GM12878 (cell line): ENCODE results near the gene ITGAD. TPM values are rescaled to one million over a fixed set of nuclear protein-coding genes. Genes with fewer than 3 reads are reported as not detected.

Experiments used
- ATAC-seq: fragments of 200-7000 bp; cut with Tn5 transposase; 3 replicates; pipeline ENCODE4 v1.9.1; 2020; ENCODE audit warnings: mild to moderate bottlenecking, moderate library complexity
- BruUV-seq: library from RNA; stranded (reverse); fragments of 400-500 nt; replicated peaks from 2 replicates; lab custom pipeline; 2021; lab: Mats Ljungman, UMichigan
- CTCF ChIA-PET: fragments of 300-600 bp; sonication (Branson Sonifier 250); formaldehyde crosslinking; extraction: SDS; loops from one replicate; lab custom pipeline; 2021; ENCODE audit warnings: inconsistent platforms; lab: Yijun Ruan, JAX
- POLR2A ChIA-PET: fragments of 350-600 bp; formaldehyde crosslinking; extraction: SDS; loops from one replicate; lab custom pipeline; 2021; ENCODE audit warnings: inconsistent platforms; lab: Charles Lee
- RAD21 ChIA-PET: fragments of 300-600 bp; sonication (Branson Sonifier 250); formaldehyde crosslinking; loops from one replicate; lab custom pipeline; 2023; ENCODE audit warnings: antibody characterized with exemption; ENCODE audit not compliant: unreplicated experiment; lab: Charles Lee
- SMC1A ChIA-PET: fragments of 300-600 bp; sonication (Branson Sonifier 250); formaldehyde crosslinking; loops from one replicate; lab custom pipeline; 2023; ENCODE audit not compliant: unreplicated experiment, uncharacterized antibody; lab: Charles Lee
- DNase-seq: peaks from one replicate; pipeline ENCODE4 v3.0.0-alpha.2; 2011; ENCODE audit warnings: low read depth, low spot score
- FAIRE-seq: peaks from 3 replicates; lab custom pipeline; 2011; peaks lifted over from hg19 to GRCh38; lab: Jason Lieb, UNC
- H2AFZ ChIP-seq: 2 replicates; pipeline ENCODE4 v1.6.0; 2011; ENCODE audit warnings: low read depth, low read length, control low read depth; ENCODE audit not compliant: control insufficient read depth
- H3K27ac ChIP-seq: 2 replicates; pipeline ENCODE4 v1.5.1; 2011; ENCODE audit warnings: control low read depth; ENCODE audit not compliant: control insufficient read depth, insufficient read depth
- H3K27me3 ChIP-seq, 2 experiments: replicated peaks in 1 of 2; 2 replicates each; pipeline versions ENCODE4 v1.6.0 to v1.6.1; 2011; ENCODE audit warnings: low read length in 1 of 2; ENCODE audit not compliant: control insufficient read depth in 2 of 2, insufficient read depth in 2 of 2
- H3K36me3 ChIP-seq, 2 experiments: 2 replicates each; pipeline ENCODE4 v1.5.1; 2011; ENCODE audit warnings: low read length in 1 of 2; ENCODE audit not compliant: control insufficient read depth in 2 of 2, insufficient read depth in 2 of 2
- H3K4me1 ChIP-seq: 2 replicates; pipeline ENCODE4 v1.6.1; 2011; ENCODE audit warnings: mild to moderate bottlenecking, low read length, moderate library complexity, mixed read lengths; ENCODE audit not compliant: control insufficient read depth, insufficient read depth
- H3K4me2 ChIP-seq: 2 replicates; pipeline ENCODE4 v1.6.0; 2011; ENCODE audit warnings: control low read depth; ENCODE audit not compliant: control insufficient read depth, insufficient read depth
- H3K4me3 ChIP-seq: fragments of 200-600 bp; sonication (generic); 2 replicates; pipeline ENCODE4 v1.5.1; 2016
- H3K79me2 ChIP-seq: 2 replicates; pipeline ENCODE4 v1.6.0; 2011; ENCODE audit warnings: low read length; ENCODE audit not compliant: control insufficient read depth, insufficient read depth
- H3K9ac ChIP-seq: 2 replicates; pipeline ENCODE4 v1.8.0; 2011; ENCODE audit warnings: low read length, control low read depth, mixed read lengths; ENCODE audit not compliant: control insufficient read depth, insufficient read depth
- H3K9me3 ChIP-seq: replicated peaks from 3 replicates; pipeline ENCODE4 v1.5.1; 2011; ENCODE audit warnings: mild to moderate bottlenecking, low read length; ENCODE audit not compliant: control insufficient read depth, insufficient read depth
- H4K20me1 ChIP-seq: 2 replicates; pipeline ENCODE4 v1.6.0; 2011; ENCODE audit not compliant: control insufficient read depth, insufficient read depth
- BHLHE40 ChIP-seq, 2 experiments: fragments of 450-650 bp in 1 of 2; IDR thresholded peaks; 2 replicates each; pipeline ENCODE4 v1.6.1; 2011 to 2017; ENCODE audit warnings: low read depth in 2 of 2, borderline replicate concordance in 1 of 2, improper control_type of control experiment in 1 of 2, low read length in 1 of 2, mild to moderate bottlenecking in 1 of 2
- CREM ChIP-seq: IDR thresholded peaks from 2 replicates; pipeline ENCODE4 v1.6.1; 2014; ENCODE audit warnings: antibody characterized with exemption, low read depth
- GABPA ChIP-seq: IDR thresholded peaks from 2 replicates; pipeline ENCODE4 v1.6.1; 2014; ENCODE audit warnings: antibody characterized with exemption, low read depth, mild to moderate bottlenecking, inconsistent platforms
- WGBS: methylation state at CpG from one replicate; pipeline ENCODE4 v1.1.6; 2016; ENCODE audit warnings: low lambda C conversion rate; ENCODE audit not compliant: insufficient replicate concordance, insufficient coverage; ENCODE audit errors: missing lambda C conversion rate; 5-methylcytosine and 5-hydroxymethylcytosine counted together
- in situ Hi-C: fragments of 300-500 bp; cut with MboI; formaldehyde crosslinking; loops from 9 replicates; pipeline ENCODE4 v1.14.3; 2018; ENCODE audit warnings: mixed read lengths
- intact Hi-C: fragments of 100-400 bp; cut with micrococcal nuclease; formaldehyde crosslinking; loops from one replicate; pipeline ENCODE4 v1.14.2; 2022; ENCODE audit not compliant: unreplicated experiment
- polyA plus RNA-seq, 11 experiments: library from polyadenylated mRNA; depleted of rRNA in 4 of 11; unstranded in 6 of 11; stranded (reverse) in 5 of 11; fragments of >200 nt; fragmentation: Nextera tagmentation in 4 of 11; fragmentation: Illumina TruSeq in 1 of 11; extraction: Ambion mirVana in 4 of 11; extraction: Trizol in 1 of 11; gene quantifications; 1 replicate in 1 of 11; 2 replicates in 10 of 11; pipeline versions ENCODE4 v1.2.1 to v1.2.3, GENCODE V29; 2011 to 2016; ENCODE audit warnings: inconsistent platforms in 2 of 11, missing spikeins in 2 of 11, low read depth in 1 of 11
- total RNA-seq, 4 experiments: library from RNA; depleted of rRNA in 3 of 4; stranded (reverse); fragments of >200 nt in 3 of 4; fragmentation: Illumina TruSeq in 1 of 4; extraction: Trizol in 1 of 4; gene quantifications; 2 replicates each; pipeline versions ENCODE4 v1.2.1 to v1.2.3, GENCODE V29; 2013 to 2021

Gene ITGAD
- total and polyA plus RNA-seq, 10 of the 15 experiments (the other 5 are each of a cell fraction or from before 2014, with no cell fraction given): 0.29 to 4.0 (median 1.2) TPM

DNA sequence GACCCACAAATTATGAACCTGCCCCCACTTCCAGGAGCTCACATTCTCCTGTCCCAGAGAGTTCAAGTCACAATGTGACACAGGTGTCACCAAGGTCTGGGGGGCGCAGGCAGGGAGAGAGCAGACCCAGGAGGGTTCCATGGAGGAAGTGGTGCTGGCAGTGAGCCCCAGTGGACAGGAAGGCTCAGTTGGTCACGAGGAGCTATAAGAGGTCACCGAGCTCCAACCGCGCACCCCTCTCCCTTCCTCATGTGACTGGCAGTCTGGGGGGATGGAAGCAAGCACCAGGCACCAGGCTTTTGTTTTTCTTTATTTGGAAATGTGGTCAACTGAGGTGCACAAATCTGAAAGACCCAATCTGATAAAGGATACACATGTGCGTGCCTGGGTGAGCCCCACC is 2.5 kb downstream of the ITGAD start:
- peaks cover 4% of the 10 kb centered on the region for H3K4me1 ChIP-seq
- H3K9ac ChIP-seq: no peak overlapping the region
- no peaks in the 10 kb centered on the region for H4K20me1 ChIP-seq
- RAD21 ChIA-PET: interaction anchor here (0.6 to 1.3 kb wide), 3 partner anchors 12 to 47 kb away, joined by 3 to 5 read pairs (median 3); partner anchors contain the start of gene ZNF843
- H3K27ac ChIP-seq: no peak overlapping the region
- FAIRE-seq (no peak), DNase-seq (no peak), ATAC-seq (no peak)
- TF ChIP-seq BHLHE40 (IDR thresholded peaks at IDR 0.05; ENCODE audit: borderline replicate concordance in 1 of 2, low read depth in 2 of 2, low read length in 1 of 2) (peak in 1 of 2 experiments; percentile 25; a peak in 1 of 4 replicates), GABPA (no peak)
- in situ Hi-C loops (no loop called here), intact Hi-C loops (no loop called here)
- 48% methylated on average over 6 of the region's 6 CpGs for WGBS
- no peak overlapping the region for H3K4me2 ChIP-seq
- H3K27me3 ChIP-seq: no peaks in the 10 kb centered on the region
- SMC1A ChIA-PET: interaction anchor here (0.6 to 3.0 kb wide), 6 partner anchors 9 to 192 kb away, joined by 3 to 8 read pairs (median 3); no protein-coding TSS in a partner anchor
- H3K36me3 ChIP-seq: no peaks in the 10 kb centered on the region
- no TSS peak for BruUV-seq
- POLR2A ChIA-PET: interaction anchor here (0.8 to 1.6 kb wide), 3 partner anchors 10 to 44 kb away, joined by 3 to 4 read pairs (median 3); no protein-coding TSS in a partner anchor
- no peaks in the 10 kb centered on the region for H3K79me2 ChIP-seq
- H3K4me3 ChIP-seq: no peak overlapping the region
- peaks cover 3% of the 10 kb centered on the region; the same call in 1 of the 3 replicates for H3K9me3 ChIP-seq
- CTCF ChIA-PET: interaction anchor here (0.6 kb wide), 1 partner anchor 30 kb away, joined by 4 read pairs; no protein-coding TSS in a partner anchor
- no peak overlapping the region for H2AFZ ChIP-seq

DNA sequence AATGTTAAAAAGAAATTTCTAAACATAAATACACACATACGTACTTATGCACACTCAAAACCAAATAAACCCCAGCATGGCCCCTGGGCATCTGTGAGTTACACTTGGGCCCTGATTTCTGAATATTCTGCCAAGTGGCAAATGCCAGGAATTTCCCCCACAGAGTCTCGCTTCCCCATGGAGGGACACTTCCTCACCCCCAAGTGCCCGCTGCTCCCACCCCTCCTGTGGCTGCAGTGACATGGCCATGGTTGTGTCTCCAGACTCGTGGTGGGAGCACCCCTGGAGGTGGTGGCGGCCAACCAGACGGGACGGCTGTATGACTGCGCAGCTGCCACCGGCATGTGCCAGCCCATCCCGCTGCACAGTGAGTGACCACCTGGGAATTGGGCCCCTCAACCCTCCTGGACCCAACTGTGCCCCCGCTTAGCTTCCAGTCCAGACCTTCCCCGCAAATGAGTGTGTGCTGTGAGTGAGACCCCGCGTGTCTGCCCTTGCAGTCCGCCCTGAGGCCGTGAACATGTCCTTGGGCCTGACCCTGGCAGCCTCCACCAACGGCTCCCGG is 4.0 kb downstream of the ITGAD start:
- Histone ChIP-seq H2AFZ (no peak overlapping the region), H3K4me2 (no peak overlapping the region), H3K9me3 (peaks cover 3% of the 10 kb centered on the region; the same call in 1 of the 3 replicates), H4K20me1 (no peaks in the 10 kb centered on the region), H3K27ac (no peak overlapping the region), H3K79me2 (no peaks in the 10 kb centered on the region), H3K27me3 (no peaks in the 10 kb centered on the region), H3K4me1 (peaks cover 4% of the 10 kb centered on the region), H3K36me3 (no peaks in the 10 kb centered on the region), H3K9ac (no peak overlapping the region), H3K4me3 (no peak overlapping the region)
- ChIA-PET POLR2A (interaction anchor here (0.6 kb wide), 1 partner anchor 59 kb away, joined by 3 read pairs; no protein-coding TSS in a partner anchor), CTCF (no interaction called here), RAD21 (no interaction called here), SMC1A (no interaction called here)
- BruUV-seq: no TSS peak
- no peak for TF ChIP-seq CREM
- WGBS: 63% methylated on average over 10 of the region's 18 CpGs
- DNase-seq (no peak), FAIRE-seq (no peak), ATAC-seq (no peak)
- intact Hi-C loops: no loop called here
- in situ Hi-C loops: no loop called here
